Fibroblast of skin of back (primary cell): ENCODE data around the gene RELCH. TPM values are rescaled to one million over a fixed set of nuclear protein-coding genes. Genes with fewer than 3 reads are reported as not detected.
"Not testable (repeated sequence)": the region's sequence is repeated elsewhere in the genome, so short reads cannot be mapped to it uniquely, and the experiment has no call there.

ENCODE experiments used
- DNase-seq: peaks from one replicate; pipeline ENCODE4 v3.0.0-alpha.2; 2013
- polyA plus RNA-seq, 2 experiments: library from polyadenylated mRNA; unstranded; fragments of 120-200 nt; gene quantifications; one replicate each; pipeline ENCODE4 v1.2.1, GENCODE V29; 2013; ENCODE audit not compliant: insufficient read length in 2 of 2

The RELCH gene
- 10.7 TPM for polyA plus RNA-seq (2013, experiment 1 of 2; ENCODE audit: insufficient read length)
- polyA plus RNA-seq (2013, experiment 2 of 2; ENCODE audit: insufficient read length), result 11.2 TPM

DNA sequence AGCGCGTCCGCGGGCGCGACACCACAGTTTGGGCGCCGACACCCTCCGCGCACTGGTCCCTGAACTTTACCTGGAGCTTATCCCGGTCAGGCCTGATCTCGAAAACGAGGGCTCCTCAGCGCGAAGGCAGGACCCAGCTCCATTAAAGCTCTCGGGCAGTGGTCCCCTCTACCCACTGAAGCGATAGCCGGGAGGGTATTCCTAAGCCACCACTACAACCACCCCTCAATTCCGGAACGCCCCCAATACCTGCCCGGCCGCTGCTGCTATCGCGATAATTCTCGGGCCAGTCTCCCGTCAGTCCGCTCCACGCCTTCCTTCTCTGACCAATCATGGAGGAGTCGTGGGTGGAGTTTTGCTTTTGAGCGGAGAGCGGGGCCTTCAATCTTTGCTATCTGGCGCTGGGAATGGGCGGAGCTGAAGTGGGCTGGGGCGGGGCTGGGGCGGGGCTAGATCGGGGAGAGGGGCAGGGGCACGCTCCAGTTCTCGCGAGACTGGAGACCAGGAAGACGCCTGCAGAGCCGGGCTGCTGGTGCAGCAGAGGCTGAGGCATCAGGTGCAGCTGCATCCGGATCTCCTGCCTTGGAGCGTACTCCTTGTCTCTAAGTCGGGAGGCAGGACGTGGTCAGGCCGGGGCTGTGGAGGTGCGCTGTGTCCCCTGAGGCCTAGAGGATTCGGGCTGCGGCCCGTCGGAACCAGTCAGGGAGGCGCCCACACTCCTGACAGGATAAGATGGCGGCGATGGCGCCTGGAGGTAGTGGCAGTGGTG is at the start of gene RELCH, which contains the start of gene PIGN:
Gene RELCH, plus strand, starts transcription at position 482 of the 769 bp plus-strand sequence. Its CDS starts 251 bp downstream, at position 733.
Gene PIGN, minus strand, starts transcription at position 283 of the 769 bp plus-strand sequence. CDS start 25,703 bp downstream, outside the sequence.
- peak; percentile 99 for DNase-seq

DNA sequence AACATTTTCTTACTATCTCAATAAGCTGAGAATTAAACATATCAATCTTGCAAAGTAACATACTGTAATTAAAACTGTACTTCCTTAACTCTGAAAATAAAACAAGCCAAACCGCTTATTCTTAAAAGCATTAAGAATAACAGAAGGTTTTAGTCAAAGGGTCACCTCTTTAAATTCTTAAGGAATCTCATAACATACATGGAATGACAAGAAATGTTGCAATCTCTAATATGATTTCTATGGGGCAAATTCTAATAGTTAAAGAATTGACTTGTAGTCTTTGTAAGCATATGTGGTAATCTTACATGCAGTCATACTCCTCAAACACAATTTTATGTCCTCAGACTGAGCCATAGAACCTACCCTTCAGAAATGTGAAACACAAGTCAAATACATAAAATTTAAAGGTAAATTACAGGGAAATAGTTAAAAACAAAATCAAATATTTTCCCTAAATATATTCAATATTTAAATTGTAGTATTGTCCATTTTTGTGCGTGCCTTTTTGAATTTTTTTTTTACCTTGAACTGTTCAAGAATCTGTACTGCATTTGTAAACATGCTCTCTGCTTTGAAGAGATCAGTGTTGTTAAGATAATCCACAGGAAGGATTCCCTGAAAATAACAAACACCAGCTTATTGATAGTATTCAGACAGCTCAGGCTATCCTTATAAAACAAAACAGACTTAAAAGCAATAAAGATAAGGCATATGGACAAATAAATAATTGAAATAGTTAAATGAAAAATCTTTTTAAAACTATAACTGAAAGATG is 48.4 kb upstream of the RELCH start:
- no peak for DNase-seq

- DNase-seq, result no peak
Observed at GRCh38 chr18:62140259-62140658, 46.8 kb upstream of the RELCH start.

- DNase-seq, result no peak
Observed at GRCh38 chr18:62144338-62144737, 42.7 kb upstream of the RELCH start.

DNA sequence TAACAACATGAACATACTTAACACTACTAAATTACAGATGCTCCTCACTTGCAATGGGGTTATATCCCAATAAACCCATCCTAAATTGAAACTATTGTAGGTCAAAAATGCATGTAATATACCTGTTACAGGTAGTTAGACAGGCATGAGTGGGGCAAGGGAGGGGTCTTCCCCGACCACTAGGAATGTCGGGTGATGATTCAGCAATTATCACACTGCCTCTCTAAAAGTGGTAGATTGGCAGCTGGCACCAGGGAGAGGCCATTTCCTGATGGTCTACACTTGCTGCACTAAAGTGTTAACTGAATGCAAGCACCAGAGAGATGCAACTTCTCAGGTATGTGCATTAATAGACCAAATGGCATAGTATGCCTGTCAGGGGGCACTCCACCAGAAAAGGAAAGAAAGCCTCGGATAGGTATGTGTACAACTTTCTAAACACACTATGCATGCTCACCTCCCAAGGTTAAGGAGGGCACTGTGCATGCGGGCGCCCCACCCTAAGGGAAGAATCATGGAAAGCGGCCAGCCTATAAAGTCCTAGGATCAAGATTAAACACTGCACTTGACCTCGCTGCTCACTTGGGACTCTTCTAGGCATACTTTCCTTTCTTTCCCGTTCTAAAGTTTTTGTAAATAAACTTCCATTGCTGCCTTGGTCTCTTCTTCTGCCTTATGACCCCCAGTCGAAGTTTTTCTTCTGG is 35.8 kb upstream of the RELCH start:
- no peak for DNase-seq

- DNase-seq, result no peak
Observed at GRCh38 chr18:62152844-62153243, 34.2 kb upstream of the RELCH start.

- DNase-seq, result no peak
Observed at GRCh38 chr18:62157843-62158242, 29.2 kb upstream of the RELCH start.

- no peak for DNase-seq
Observed at GRCh38 chr18:62164310-62164709, 22.7 kb upstream of the RELCH start.

GRCh38 chr18:62164855-62165487 is 22.1 kb upstream of the RELCH start:
- DNase-seq, result no peak

- DNase-seq, result no peak
Observed at GRCh38 chr18:62165583-62165982, 21.5 kb upstream of the RELCH start.

DNA sequence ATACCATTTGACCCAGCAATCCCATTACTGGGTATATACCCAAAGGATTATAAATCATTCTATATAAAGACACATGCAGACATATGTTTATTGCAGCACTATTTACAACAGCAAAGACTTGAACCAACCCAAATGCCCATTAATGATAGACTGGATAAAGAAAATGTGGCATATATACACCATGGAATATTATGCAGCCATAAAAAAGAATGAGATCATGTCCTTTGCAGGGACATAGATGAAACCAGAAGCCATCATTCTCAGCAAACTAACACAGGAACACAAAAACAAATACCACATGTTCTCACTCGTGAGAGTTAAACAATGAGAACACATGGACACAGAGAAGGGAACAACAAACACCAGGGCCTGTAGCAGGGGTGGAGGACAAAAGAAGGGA is 20.5 kb upstream of the RELCH start:
- DNase-seq, result not testable (repeated sequence)

- DNase-seq, result no peak
Observed at GRCh38 chr18:62170857-62171256, 16.2 kb upstream of the RELCH start.

DNA sequence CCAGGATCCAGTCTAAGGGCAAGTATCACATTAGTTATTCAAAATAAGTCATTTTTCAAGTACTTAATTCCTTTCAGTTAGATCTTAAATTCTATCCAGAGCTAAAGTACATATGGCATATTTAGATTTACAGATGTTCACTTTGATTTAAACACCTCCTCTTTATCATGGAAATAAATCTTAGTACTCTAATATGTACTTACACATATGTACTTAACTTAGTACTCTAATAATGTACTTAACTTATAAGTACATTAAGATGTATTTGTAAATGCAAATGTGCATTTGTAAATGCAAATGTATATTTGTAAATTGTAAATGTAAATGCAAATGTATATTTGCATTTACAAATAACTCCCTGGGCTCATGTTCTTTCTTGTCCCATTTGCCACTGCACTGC is 14.8 kb upstream of the RELCH start:
- no peak for DNase-seq

DNA sequence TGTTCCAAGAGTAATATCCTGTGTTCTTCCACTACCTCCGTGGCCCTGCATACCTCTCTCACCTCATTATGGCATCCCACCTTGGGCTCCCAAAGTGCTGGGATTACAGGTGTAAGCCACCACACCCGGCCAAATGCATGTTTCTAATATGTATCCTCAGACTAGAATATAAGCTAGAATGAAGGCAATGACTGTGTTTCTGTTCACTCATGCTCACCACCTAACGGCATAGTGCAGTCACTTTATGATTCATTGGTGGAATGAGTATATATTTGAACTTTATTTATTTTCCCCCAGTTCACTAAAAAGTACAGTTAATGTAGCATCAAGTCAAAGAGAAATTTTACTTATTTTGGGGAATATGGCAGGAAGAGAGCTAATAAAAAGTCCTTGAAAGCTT is 11.5 kb upstream of the RELCH start:
- DNase-seq, result no peak

GRCh38 chr18:62177271-62177670 is 9.8 kb upstream of the RELCH start:
- DNase-seq, result no peak

DNA sequence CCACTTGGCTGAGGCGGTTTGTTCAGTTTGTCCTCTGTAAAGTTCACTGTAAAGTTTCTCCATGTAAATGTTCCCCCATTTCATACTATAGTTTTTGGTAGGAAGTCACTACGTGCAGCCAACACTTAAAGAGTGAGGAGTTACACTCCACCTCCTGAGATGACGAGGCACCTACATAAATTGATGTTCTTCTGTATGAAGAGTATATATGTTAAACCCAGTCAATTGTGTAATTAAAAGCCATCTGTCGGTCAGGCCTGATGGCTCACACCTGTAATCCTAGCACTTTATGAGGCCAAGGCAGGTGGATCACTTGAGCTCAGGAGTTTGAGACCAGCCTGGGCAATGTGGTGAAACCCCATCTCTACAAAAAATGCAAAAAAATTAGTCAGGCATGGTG is 7.8 kb upstream of the RELCH start:
- no peak for DNase-seq

DNA sequence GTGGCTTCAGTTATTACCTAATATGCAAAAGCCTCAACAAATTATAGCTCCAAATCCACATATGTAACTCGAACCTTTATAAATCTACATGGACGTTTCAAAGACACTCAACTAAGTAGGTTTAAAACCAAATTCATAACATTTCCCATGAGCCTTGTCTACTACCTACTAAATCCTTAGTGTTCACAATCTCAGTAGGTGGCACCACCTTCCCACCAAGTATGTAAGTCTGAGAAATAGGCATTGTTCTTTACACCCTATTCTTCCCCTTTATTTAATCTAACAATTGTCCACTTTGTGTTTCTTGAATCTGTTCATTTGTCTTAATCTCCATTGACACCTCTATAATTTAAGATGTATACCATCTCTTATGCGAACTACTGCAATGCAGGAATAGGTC is 4.8 kb upstream of the RELCH start:
- DNase-seq, result no peak

DNA sequence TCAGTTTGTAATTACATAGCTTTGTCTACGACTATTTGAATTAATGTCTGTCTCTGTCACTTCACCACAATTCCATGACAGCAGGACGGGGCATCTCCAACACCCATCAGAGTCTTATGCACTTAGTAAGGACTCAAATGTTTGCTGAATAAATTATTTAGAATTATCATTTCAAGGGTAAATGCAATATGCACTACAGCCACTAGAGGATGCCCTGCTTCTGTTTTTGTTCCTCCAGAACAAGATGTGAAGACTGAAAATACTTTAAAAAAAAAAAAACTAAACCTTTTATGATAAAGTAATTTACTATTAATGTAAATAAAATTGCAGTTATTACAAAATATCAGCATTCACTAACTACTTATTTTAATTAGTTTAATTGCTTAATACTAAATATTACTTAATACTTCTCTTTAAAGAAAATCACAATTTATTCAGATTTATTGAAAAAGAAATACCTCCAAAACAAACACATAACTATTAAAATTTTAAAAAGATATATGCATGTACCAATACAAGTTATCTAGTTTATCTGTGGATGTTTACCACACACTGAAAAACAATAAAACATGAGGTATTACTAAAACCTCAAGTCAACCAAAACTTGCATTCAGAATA is 3.4 kb upstream of the RELCH start:
- peak; percentile 52 for DNase-seq

DNA sequence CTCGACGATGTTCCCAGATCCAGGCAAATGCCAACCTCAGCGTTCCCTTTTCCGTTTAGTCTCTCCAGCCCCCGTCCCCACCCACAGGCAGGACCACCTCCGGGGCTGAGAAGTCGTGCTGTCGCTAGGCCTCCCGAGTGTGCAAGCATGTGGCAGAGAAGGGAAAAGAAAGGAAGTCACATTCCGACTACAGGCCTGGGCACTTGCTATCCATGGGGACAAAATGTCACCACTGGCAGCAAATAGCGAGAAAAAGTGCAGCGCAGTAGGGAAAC is 619 bp upstream of the RELCH start:
- peak; percentile 55 for DNase-seq

GRCh38 chr18:62187543-62188510 is 772 bp downstream of the RELCH start:
- peak; percentile 12 for DNase-seq

GRCh38 chr18:62189208-62189607 is 2.2 kb downstream of the RELCH start:
- DNase-seq, result no peak
